GM12874 (cell line): ENCODE results near the gene CTLA4.

Source experiments
- TF ChIP-seq, protein P1 (sequence below): IDR thresholded peaks from 2 replicates; pipeline ENCODE4 v1.5.1; 2011; ENCODE audit warnings: low read depth, mild to moderate bottlenecking, control low read depth, low read length, moderate library complexity; ENCODE audit not compliant: insufficient read depth

Gene CTLA4

GRCh38 chr2:203891474-203891873, 23.9 kb downstream of the CTLA4 start:
- TF ChIP-seq, protein P1, sequence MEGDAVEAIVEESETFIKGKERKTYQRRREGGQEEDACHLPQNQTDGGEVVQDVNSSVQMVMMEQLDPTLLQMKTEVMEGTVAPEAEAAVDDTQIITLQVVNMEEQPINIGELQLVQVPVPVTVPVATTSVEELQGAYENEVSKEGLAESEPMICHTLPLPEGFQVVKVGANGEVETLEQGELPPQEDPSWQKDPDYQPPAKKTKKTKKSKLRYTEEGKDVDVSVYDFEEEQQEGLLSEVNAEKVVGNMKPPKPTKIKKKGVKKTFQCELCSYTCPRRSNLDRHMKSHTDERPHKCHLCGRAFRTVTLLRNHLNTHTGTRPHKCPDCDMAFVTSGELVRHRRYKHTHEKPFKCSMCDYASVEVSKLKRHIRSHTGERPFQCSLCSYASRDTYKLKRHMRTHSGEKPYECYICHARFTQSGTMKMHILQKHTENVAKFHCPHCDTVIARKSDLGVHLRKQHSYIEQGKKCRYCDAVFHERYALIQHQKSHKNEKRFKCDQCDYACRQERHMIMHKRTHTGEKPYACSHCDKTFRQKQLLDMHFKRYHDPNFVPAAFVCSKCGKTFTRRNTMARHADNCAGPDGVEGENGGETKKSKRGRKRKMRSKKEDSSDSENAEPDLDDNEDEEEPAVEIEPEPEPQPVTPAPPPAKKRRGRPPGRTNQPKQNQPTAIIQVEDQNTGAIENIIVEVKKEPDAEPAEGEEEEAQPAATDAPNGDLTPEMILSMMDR, result no peak

- TF ChIP-seq, protein P1, result no peak
Measured at GRCh38 chr2:203892207-203892606, 24.6 kb downstream of the CTLA4 start.

- TF ChIP-seq, protein P1, result no peak
Measured at GRCh38 chr2:203893401-203893800, 25.8 kb downstream of the CTLA4 start.

DNA sequence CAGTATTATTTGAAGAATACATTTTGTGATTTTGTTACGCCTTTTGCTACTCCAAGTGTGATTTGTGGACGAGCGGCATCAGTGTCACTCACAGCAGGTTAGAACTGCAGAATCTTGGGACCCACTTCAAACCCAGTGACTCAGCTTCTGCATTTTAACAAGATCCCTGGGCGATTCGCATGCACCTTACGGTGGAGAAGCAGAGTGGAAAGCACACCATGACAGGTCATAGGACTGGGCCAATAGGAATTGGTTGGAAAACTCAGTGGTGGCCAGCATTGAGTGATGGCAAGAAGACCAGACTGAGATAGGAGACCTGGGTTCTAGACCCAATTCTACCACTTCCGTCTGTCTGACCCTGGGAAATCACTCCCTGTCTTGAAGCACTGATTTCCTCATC, 26.3 kb downstream of the CTLA4 start:
- TF ChIP-seq, protein P1, result no peak

DNA sequence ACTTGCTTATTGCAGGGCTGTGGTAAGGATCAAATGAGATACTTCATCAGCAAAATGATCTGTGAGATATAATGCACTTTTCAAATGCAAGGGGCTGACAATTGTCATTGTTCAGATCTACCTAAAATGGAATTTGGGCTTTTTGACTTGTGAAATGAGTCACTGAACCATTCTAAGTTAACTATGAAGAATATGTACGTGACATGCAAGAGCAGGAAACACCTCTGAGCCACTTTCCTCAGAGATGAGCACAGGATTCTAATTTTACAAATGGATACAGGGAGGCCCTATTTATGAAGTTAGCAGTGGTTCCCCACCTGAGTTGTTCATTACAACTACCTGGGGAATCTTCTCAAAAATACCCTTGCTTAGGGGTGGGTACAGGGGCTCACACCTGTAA, 26.7 kb downstream of the CTLA4 start:
- TF ChIP-seq, protein P1, result no peak

- TF ChIP-seq, protein P1, result no peak
Measured at GRCh38 chr2:203897544-203897943, 30.0 kb downstream of the CTLA4 start.

GRCh38 chr2:203898657-203899056, 31.1 kb downstream of the CTLA4 start:
- TF ChIP-seq, protein P1, result no peak

DNA sequence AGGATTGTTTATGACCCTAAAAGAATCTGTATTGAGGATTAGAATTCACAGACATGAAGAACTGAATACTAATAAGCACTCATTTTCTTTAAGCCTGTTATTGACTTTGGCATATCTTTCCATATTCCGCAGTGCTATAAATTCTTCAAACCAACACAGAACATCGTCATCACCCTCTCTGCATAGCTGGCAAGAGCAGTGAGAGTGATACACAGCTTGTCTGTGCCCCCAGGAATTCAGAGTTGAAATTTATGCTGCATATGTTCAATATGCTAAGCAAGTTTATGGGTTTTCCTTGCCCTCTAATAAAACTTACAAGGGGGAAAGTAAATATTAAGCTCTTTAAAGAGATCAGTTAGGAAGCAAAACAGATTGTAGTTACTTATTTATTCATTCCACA, 32.7 kb downstream of the CTLA4 start:
- TF ChIP-seq, protein P1, result no peak
